Prostate gland (tissue), 2 donors: ENCODE measurements around the gene MAPK1. TPM values are rescaled to one million over a fixed set of nuclear protein-coding genes. Genes with fewer than 3 reads are reported as not detected.
"Not testable (repeated sequence)": the region's sequence is repeated elsewhere in the genome, so short reads cannot be mapped to it uniquely, and the experiment has no call there.

Experiments used
- DNase-seq: peaks from one replicate; pipeline ENCODE4 v3.0.0-alpha.2; 2019; ENCODE audit warnings: low spot score
- H3K27ac ChIP-seq, 2 donors: fragments of 200-600 bp; sonication (generic); 2 replicates each; pipeline ENCODE4 v1.5.1; 2017 to 2019
- H3K27me3 ChIP-seq: fragments of 200-600 bp; sonication (generic); replicated peaks from 2 replicates; pipeline ENCODE4 v1.5.1; 2019; ENCODE audit not compliant: insufficient read depth
- H3K36me3 ChIP-seq, 2 donors: fragments of 200-600 bp; sonication (generic); 1 replicate in 1 of 2; 2 replicates in 1 of 2; pipeline versions ENCODE4 v1.5.1 to v1.8.1; 2017 to 2019
- H3K4me1 ChIP-seq: fragments of 200-600 bp; sonication (generic); replicated peaks from 2 replicates; pipeline ENCODE4 v1.5.1; 2019
- H3K4me3 ChIP-seq, 2 donors: fragments of 200-600 bp; sonication (generic); 2 replicates each; pipeline ENCODE4 v1.5.1; 2017 to 2019
- H3K9me3 ChIP-seq: fragments of 200-600 bp; sonication (generic); 2 replicates; pipeline ENCODE4 v1.5.1; 2017
- CTCF ChIP-seq, 4 experiments: fragments of 200-600 bp in 2 of 4; fragments of 450-650 bp in 2 of 4; sonication (generic) in 2 of 4; IDR thresholded peaks; 1 replicate in 3 of 4; 2 replicates in 1 of 4; pipeline ENCODE4 v1.5.1; 2016 to 2019; ENCODE audit warnings: antibody characterized with exemption in 4 of 4, mild to moderate bottlenecking in 2 of 4, moderate library complexity in 2 of 4
- POLR2A ChIP-seq: fragments of 450-650 bp; IDR thresholded peaks from one replicate; pipeline ENCODE4 v1.6.1; 2016; ENCODE audit warnings: antibody characterized with exemption, mild to moderate bottlenecking
- POLR2AphosphoS5 ChIP-seq: sonication (generic); formaldehyde crosslinking; IDR thresholded peaks from one replicate; pipeline ENCODE4 v1.6.1; 2017; ENCODE audit warnings: antibody characterized with exemption
- WGBS: methylation state at CpG from one replicate; pipeline ENCODE4 v1.1.5; 2018; 5-methylcytosine and 5-hydroxymethylcytosine counted together
- intact Hi-C: fragments of 100-400 bp; cut with DNase I; formaldehyde crosslinking; loops from one replicate; pipeline ENCODE4 v1.14.2; 2022
- total RNA-seq, 2 donors: library from RNA; depleted of rRNA; stranded (reverse); fragments of >200 nt; gene quantifications; one replicate each; pipeline ENCODE4 v1.1.0, GENCODE V29; 2016

MAPK1 gene
- total RNA-seq, 2 donors from 2014 or later, result 89.6 to 92.1 TPM

GRCh38 chr22:21727159-21727558 is 140.3 kb downstream of the MAPK1 start:
- H3K27ac ChIP-seq, result no peak overlapping the region
- no peaks in the 10 kb centered on the region for H3K36me3 ChIP-seq
- DNase-seq, result no peak
- no peak overlapping the region for H3K4me3 ChIP-seq
- 50% methylated on average over 4 of the region's 4 CpGs for WGBS
- no peaks in the 10 kb centered on the region for H3K4me1 ChIP-seq
- TF ChIP-seq POLR2AphosphoS5 (no peak), CTCF (IDR thresholded peaks at IDR 0.05) (no peak), POLR2A (no peak)
- intact Hi-C loops, result no loop called here
- no peaks in the 10 kb centered on the region for H3K9me3 ChIP-seq
- H3K27me3 ChIP-seq, result no peaks in the 10 kb centered on the region

GRCh38 chr22:21726650-21727049 is 140.8 kb downstream of the MAPK1 start:
- Histone ChIP-seq H3K4me3 (no peak overlapping the region), H3K27ac (no peak overlapping the region), H3K36me3 (no peaks in the 10 kb centered on the region), H3K27me3 (no peaks in the 10 kb centered on the region), H3K4me1 (no peaks in the 10 kb centered on the region), H3K9me3 (no peaks in the 10 kb centered on the region)
- intact Hi-C loops, result no loop called here
- WGBS, result 59% methylated on average over 5 of the region's 5 CpGs
- DNase-seq, result no peak
- TF ChIP-seq POLR2AphosphoS5 (no peak), POLR2A (no peak), CTCF (IDR thresholded peaks at IDR 0.05) (no peak)

GRCh38 chr22:21725956-21726649 is 141.3 kb downstream of the MAPK1 start:
- H3K4me1 ChIP-seq, result no peaks in the 10 kb centered on the region
- 95% methylated on average over 19 of the region's 19 CpGs for WGBS
- intact Hi-C loops, result no loop called here
- TF ChIP-seq POLR2A (no peak), POLR2AphosphoS5 (no peak), CTCF (IDR thresholded peaks at IDR 0.05) (no peak)
- no peaks in the 10 kb centered on the region for H3K27me3 ChIP-seq
- no peak for DNase-seq
- no peaks in the 10 kb centered on the region for H3K36me3 ChIP-seq
- no peak overlapping the region for H3K4me3 ChIP-seq
- no peak overlapping the region for H3K27ac ChIP-seq
- no peaks in the 10 kb centered on the region for H3K9me3 ChIP-seq

- H3K27ac ChIP-seq, H3K36me3 ChIP-seq, H3K4me1 ChIP-seq, H3K27me3 ChIP-seq, DNase-seq, H3K9me3 ChIP-seq, H3K4me3 ChIP-seq, intact Hi-C loops: not testable (repeated sequence)
- 99% methylated on average over 3 of the region's 3 CpGs for WGBS
These were observed 142.9 kb downstream of the MAPK1 start for GRCh38 chr22:21724496-21724895.

GRCh38 chr22:21721195-21721852 is 146.1 kb downstream of the MAPK1 start:
- H3K9me3 ChIP-seq, H3K27me3 ChIP-seq, H3K4me3 ChIP-seq, intact Hi-C loops, H3K27ac ChIP-seq, H3K4me1 ChIP-seq, H3K36me3 ChIP-seq, DNase-seq: not testable (repeated sequence)
- WGBS, result 90% methylated on average over 15 of the region's 15 CpGs

GRCh38 chr22:21720191-21720859 is 147.1 kb downstream of the MAPK1 start:
- H3K4me1 ChIP-seq, H3K27me3 ChIP-seq, H3K36me3 ChIP-seq, H3K27ac ChIP-seq, H3K9me3 ChIP-seq, DNase-seq, H3K4me3 ChIP-seq, intact Hi-C loops: not testable (repeated sequence)
- WGBS, result 93% methylated on average over 10 of the region's 10 CpGs
